Progenitor cell of endocrine pancreas (in vitro differentiated cells): ENCODE results near the gene METRN. TPM values are rescaled to one million over a fixed set of nuclear protein-coding genes. Genes with fewer than 3 reads are reported as not detected.

Experiments used
- DNase-seq: peaks from one replicate; pipeline ENCODE4 v3.0.0; 2021; ENCODE audit warnings: low spot score; ENCODE audit not compliant: unreplicated experiment
- H3K27ac Mint-ChIP-seq: 2 replicates; pipeline ENCODE4 v1.8.0; 2021; ENCODE audit warnings: mild to moderate bottlenecking, moderate library complexity, mixed read lengths
- H3K27me3 Mint-ChIP-seq: 2 replicates; pipeline ENCODE4 v1.8.0; 2021; ENCODE audit warnings: mixed read lengths
- H3K36me3 Mint-ChIP-seq: 2 replicates; pipeline ENCODE4 v1.8.0; 2022; ENCODE audit warnings: mixed read lengths; ENCODE audit not compliant: insufficient read depth
- H3K4me1 Mint-ChIP-seq: 2 replicates; pipeline ENCODE4 v1.8.0; 2021; ENCODE audit warnings: low read depth, mixed read lengths
- H3K4me3 Mint-ChIP-seq: 2 replicates; pipeline ENCODE4 v1.8.0; 2021; ENCODE audit warnings: low read depth, mild to moderate bottlenecking, moderate library complexity, mixed read lengths
- H3K9me3 Mint-ChIP-seq: 2 replicates; pipeline ENCODE4 v1.8.0; 2021; ENCODE audit warnings: low read depth, mixed read lengths
- CTCF ChIP-seq: fragments of 200-600 bp; sonication (generic); IDR thresholded peaks from one replicate; pipeline ENCODE4 v1.5.0; 2021; ENCODE audit warnings: antibody characterized with exemption, mild to moderate bottlenecking; ENCODE audit not compliant: unreplicated experiment
- long read RNA-seq: library from polyadenylated mRNA; unstranded; transcript quantifications from one replicate; pipeline ENCODE4 v2.0.0, GENCODE V29; 2020
- total RNA-seq: library from RNA; stranded (reverse); gene quantifications from 2 replicates; pipeline ENCODE4 v1.2.1, GENCODE V29; 2021

Gene METRN
- total RNA-seq: 98.6 and 107 TPM in 2 replicates
- long read RNA-seq: 0 reads

DNA sequence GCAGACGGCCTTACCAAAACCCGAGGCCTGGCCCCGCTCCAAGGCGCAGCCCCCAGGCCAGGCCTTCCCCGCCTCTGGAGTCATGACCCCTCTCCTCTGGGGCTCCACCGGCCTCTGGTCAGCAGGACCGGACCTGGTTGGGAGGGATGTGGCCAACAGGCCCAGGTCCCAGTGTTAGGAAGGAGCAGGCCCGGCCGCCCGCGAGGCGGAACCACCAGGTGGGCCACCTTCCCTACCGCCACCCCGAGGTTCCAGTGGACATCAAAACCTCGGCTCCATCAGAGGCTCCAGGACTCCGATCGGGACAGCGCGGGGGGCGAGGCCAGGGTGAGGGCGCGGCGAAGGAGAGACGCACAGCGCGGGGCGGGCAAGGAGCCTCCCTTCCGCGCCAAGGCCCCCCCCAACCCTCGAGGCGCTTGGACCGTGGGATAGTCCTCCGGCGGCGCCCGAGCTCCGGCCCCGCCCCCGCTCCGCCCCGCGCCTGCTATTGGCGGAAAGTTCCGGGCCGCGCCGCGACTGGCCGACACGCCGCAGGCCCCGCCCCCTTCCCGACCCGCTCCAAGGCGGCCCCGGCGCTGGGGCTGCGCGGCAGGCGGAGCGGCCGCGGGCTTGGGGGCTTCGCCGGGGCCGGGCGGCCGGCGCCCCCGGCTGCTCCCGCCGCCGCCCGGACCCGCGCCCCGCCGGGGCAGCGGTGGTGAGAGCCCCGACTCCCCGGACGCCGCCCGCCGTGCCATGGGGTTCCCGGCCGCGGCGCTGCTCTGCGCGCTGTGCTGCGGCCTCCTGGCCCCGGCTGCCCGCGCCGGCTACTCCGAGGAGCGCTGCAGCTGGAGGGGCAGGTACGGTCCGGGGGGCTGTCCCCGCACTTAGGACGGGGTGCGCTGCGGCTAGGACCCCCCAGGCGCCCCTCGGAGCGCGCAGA lies at the start of gene METRN:
TSS of gene METRN (plus strand) at position 561 of the 919 bp plus-strand sequence. CDS start at position 733, 172 bp downstream.
- TF ChIP-seq CTCF: no peak
- Mint-ChIP-seq H3K27me3 (peaks cover 8% of the 10 kb centered on the region), H3K4me3 (peak within 1 kb of the TSS; percentile 74), H3K27ac (peak within 1 kb of the TSS; percentile 54), H3K4me1 (peaks cover 9% of the 10 kb centered on the region), H3K36me3 (no peaks in the 10 kb centered on the region), H3K9me3 (no peaks in the 10 kb centered on the region)
- DNase-seq: peak; percentile 90

DNA sequence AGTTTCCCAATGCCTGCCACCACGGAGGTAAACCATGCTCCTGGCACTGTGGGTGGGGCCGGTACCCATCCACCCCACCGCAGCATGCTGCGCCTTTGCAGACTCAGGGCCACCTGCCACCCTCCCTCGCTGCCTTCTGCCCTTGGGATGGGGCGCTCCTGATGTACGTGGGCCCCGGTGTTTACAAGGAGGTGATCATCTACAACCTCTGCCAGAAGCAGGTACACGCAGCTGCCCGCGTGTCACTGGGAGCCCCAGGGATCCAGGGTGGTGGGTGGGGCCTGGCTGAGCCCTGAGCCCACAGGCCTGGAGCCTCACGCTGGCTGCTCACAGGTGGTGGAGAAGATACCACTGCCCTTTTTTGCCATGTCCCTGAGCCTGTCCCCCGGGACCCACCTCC lies 48.3 kb upstream of the METRN start:
- no peak overlapping the region for H3K27ac Mint-ChIP-seq
- H3K4me1 Mint-ChIP-seq: peaks cover 2% of the 10 kb centered on the region
- no peaks in the 10 kb centered on the region for H3K27me3 Mint-ChIP-seq
- H3K36me3 Mint-ChIP-seq: peaks cover 1% of the 10 kb centered on the region
- no peaks in the 10 kb centered on the region for H3K9me3 Mint-ChIP-seq
- no peak for TF ChIP-seq CTCF
- no peak for DNase-seq
- H3K4me3 Mint-ChIP-seq: no peak overlapping the region

DNA sequence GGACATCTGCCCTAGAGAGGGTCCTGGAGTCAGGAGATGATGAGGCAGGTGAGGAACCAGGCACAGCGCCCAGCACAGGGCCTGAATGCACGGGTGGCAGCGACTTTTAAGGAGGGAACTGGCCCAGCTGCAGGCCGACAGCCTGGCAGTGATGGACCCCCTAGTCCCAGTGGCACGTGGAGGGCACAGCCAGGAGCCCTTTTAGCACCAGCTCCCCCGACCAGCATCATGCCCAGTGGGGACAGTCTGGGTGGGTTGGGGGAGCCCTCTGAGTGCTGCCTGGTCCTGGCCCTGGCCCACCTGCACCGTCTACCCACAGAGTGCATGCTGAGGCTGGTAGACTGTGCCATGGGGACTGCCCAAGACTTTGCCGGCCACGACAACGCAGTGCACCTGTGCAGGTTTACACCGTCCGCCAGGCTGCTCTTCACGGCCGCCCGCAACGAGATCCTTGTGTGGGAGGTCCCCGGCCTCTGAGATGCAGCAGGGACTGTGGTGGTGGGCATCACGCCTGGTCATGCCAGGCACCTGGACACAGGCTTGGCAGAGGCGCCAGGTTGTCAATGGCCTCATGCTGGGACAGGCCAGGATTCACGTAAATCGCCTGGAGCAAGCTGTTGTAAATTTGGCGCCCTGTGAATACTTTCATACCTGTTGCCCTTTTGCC lies 47.7 kb upstream of the METRN start:
- peaks cover 2% of the 10 kb centered on the region for H3K4me1 Mint-ChIP-seq
- peak overlapping the region; percentile 89 for H3K27ac Mint-ChIP-seq
- H3K27me3 Mint-ChIP-seq: no peaks in the 10 kb centered on the region

DNA sequence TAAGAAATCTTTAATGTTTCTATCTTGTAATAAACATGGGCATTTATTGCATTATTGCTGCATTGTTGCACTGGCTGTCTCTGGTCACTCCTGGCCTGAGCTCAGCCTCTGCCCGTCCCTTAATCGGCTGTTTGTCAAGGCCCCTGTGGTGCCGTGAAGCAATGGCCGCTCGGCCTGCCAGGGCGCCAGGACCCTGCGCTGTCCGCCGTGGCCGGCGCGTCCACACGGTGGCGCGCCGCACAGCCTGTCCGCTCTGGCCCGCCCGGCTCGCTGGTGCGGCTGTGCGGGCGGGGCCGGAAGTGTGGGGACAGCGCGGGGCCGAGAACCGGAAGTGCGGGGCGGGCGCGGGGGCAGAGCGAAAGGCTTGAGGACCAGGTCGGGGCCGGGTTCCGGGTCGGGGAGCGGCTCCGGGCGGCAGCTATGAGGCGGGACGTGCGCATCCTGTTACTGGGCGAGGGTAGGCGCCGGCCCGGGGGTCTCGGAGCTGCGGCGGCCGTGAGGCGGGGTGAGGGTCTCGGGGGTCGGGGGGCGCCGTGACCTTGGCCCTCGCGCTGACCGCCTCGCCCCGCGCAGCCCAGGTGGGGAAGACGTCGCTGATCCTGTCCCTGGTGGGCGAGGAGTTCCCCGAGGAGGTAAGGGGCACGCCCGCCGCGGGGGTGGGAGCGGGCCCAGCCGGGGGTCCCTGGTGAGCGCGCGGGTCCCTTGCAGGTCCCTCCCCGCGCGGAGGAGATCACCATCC lies 47.0 kb upstream of the METRN start, which contains the start of gene RHOT2:
TSS of gene RHOT2 (plus strand) at position 353 of the 739 bp plus-strand sequence. CDS start at position 421, 68 bp downstream.
- TF ChIP-seq CTCF: peak; percentile 94
- Mint-ChIP-seq H3K36me3 (no peaks in the 10 kb centered on the region), H3K27ac (peak within 1 kb of the TSS; percentile 89), H3K9me3 (no peaks in the 10 kb centered on the region), H3K4me1 (peaks cover 2% of the 10 kb centered on the region), H3K4me3 (peak within 1 kb of the TSS; percentile 76), H3K27me3 (no peaks in the 10 kb centered on the region)
- DNase-seq: peak; percentile 89

More for the DNA sequence above, 47.7 kb upstream of the METRN start:
- no peak for TF ChIP-seq CTCF
- DNase-seq: no peak
- peaks cover 1% of the 10 kb centered on the region for H3K36me3 Mint-ChIP-seq
- no peaks in the 10 kb centered on the region for H3K9me3 Mint-ChIP-seq
- peak overlapping the region; percentile 27 for H3K4me3 Mint-ChIP-seq
